ENCODE results near the gene TAAR2. TPM values are rescaled to one million over a fixed set of nuclear protein-coding genes. Genes with fewer than 3 reads are reported as not detected.
"Not testable (repeated sequence)": the region's sequence is repeated elsewhere in the genome, so short reads cannot be mapped to it uniquely, and the experiment has no call there.

Gene TAAR2
- total RNA-seq, 1 experiment from 2014 or later, result not detected

- peak; percentile 64 for DNase-seq (ENCODE audit: low read depth)
Measured at GRCh38 chr6:132614554-132614953, 9.5 kb downstream of the TAAR2 start.

GRCh38 chr6:132612449-132613108, 11.5 kb downstream of the TAAR2 start:
- no peak for DNase-seq (ENCODE audit: low read depth)

GRCh38 chr6:132611616-132612015, 12.5 kb downstream of the TAAR2 start:
- peak; percentile 19 for DNase-seq (ENCODE audit: low read depth)

GRCh38 chr6:132607544-132608233, 16.4 kb downstream of the TAAR2 start:
- no peak for DNase-seq (ENCODE audit: low read depth)

- no peak for DNase-seq (ENCODE audit: low read depth)
Measured at GRCh38 chr6:132604635-132605152, 19.4 kb downstream of the TAAR2 start.

- not testable (repeated sequence) for DNase-seq (ENCODE audit: low read depth)
Measured at GRCh38 chr6:132600900-132601299, 23.2 kb downstream of the TAAR2 start.

GRCh38 chr6:132598473-132598872, 25.6 kb downstream of the TAAR2 start:
- DNase-seq (ENCODE audit: low read depth), result peak; percentile 22

GRCh38 chr6:132596201-132596600, 27.9 kb downstream of the TAAR2 start:
- DNase-seq (ENCODE audit: low read depth), result no peak

GRCh38 chr6:132592855-132593254, 31.2 kb downstream of the TAAR2 start:
- DNase-seq (ENCODE audit: low read depth), result no peak

GRCh38 chr6:132590362-132590761, 33.7 kb downstream of the TAAR2 start:
- no peak for DNase-seq (ENCODE audit: low read depth)

- no peak for DNase-seq (ENCODE audit: low read depth)
Measured at GRCh38 chr6:132589454-132589853, 34.6 kb downstream of the TAAR2 start, which contains the start of gene TAAR5. Gene TAAR5, minus strand, starts transcription at chr6:132589741. Its CDS starts 55 bp downstream, at chr6:132589686.

- DNase-seq (ENCODE audit: low read depth), result no peak
Measured at GRCh38 chr6:132587424-132587823, 36.7 kb downstream of the TAAR2 start.

GRCh38 chr6:132584698-132585097, 39.4 kb downstream of the TAAR2 start:
- no peak for DNase-seq (ENCODE audit: low read depth)

- no peak for DNase-seq (ENCODE audit: low read depth)
Measured at GRCh38 chr6:132571774-132572173, 52.3 kb downstream of the TAAR2 start.

- DNase-seq (ENCODE audit: low read depth), result no peak
Measured at GRCh38 chr6:132570221-132570777, 53.8 kb downstream of the TAAR2 start, which contains the start of gene TAAR6. Gene TAAR6, plus strand, starts transcription at chr6:132570322. Its CDS starts 0 bp downstream, at chr6:132570322.

- no peak for DNase-seq (ENCODE audit: low read depth)
Measured at GRCh38 chr6:132569170-132569569, 54.9 kb downstream of the TAAR2 start.

GRCh38 chr6:132568611-132569010, 55.5 kb downstream of the TAAR2 start:
- DNase-seq (ENCODE audit: low read depth), result no peak

- DNase-seq (ENCODE audit: low read depth), result no peak
Measured at GRCh38 chr6:132567566-132567965, 56.5 kb downstream of the TAAR2 start.
